Mesenchymal stem cell (in vitro differentiated cells and primary cell): ENCODE measurements around the gene THADA.

Experiments used
- DNase-seq: peaks from one replicate; pipeline ENCODE4 v3.0.0-alpha.2; 2013
- H2AFZ ChIP-seq: one replicate; pipeline ENCODE4 v1.6.1; 2013; ENCODE audit warnings: low read depth, mild to moderate bottlenecking, control low read depth, inconsistent platforms, low read length, moderate library complexity
- H2AK5ac ChIP-seq: 2 replicates; pipeline ENCODE4 v1.6.1; 2013; ENCODE audit warnings: low read length, moderate library complexity, mild to moderate bottlenecking, inconsistent platforms; ENCODE audit not compliant: severe bottlenecking
- H2BK120ac ChIP-seq: one replicate; pipeline ENCODE4 v1.6.1; 2013; ENCODE audit warnings: low read depth, mild to moderate bottlenecking, inconsistent platforms, low read length, moderate library complexity
- H2BK12ac ChIP-seq, 2 experiments: one replicate each; pipeline ENCODE4 v1.6.1; 2013; ENCODE audit warnings: inconsistent platforms in 2 of 2, low read length in 2 of 2, mild to moderate bottlenecking in 2 of 2, moderate library complexity in 2 of 2, control low read depth in 1 of 2
- H2BK15ac ChIP-seq: one replicate; pipeline ENCODE4 v1.6.1; 2013; ENCODE audit warnings: mild to moderate bottlenecking, low read depth, inconsistent platforms; ENCODE audit not compliant: poor library complexity, severe bottlenecking
- H2BK5ac ChIP-seq: 2 replicates; pipeline ENCODE4 v1.6.1; 2013; ENCODE audit warnings: low read depth, mild to moderate bottlenecking, low read length, control low read depth, inconsistent platforms; ENCODE audit not compliant: poor library complexity, severe bottlenecking
- H3K14ac ChIP-seq, 2 experiments: one replicate each; pipeline ENCODE4 v1.6.1; 2013; ENCODE audit warnings: inconsistent platforms in 2 of 2, low read length in 2 of 2, control low read depth in 1 of 2, mild to moderate bottlenecking in 1 of 2, moderate library complexity in 1 of 2
- H3K18ac ChIP-seq, 2 experiments: one replicate each; pipeline ENCODE4 v1.6.1; 2013; ENCODE audit warnings: inconsistent platforms in 2 of 2, low read length in 2 of 2, control low read depth in 1 of 2, low read depth in 1 of 2, mild to moderate bottlenecking in 1 of 2
- H3K23ac ChIP-seq, 2 experiments: one replicate each; pipeline ENCODE4 v1.6.1; 2013; ENCODE audit warnings: inconsistent platforms in 2 of 2, low read length in 2 of 2, mild to moderate bottlenecking in 2 of 2, moderate library complexity in 2 of 2, control low read depth in 1 of 2
- H3K27ac ChIP-seq: 2 replicates; pipeline ENCODE4 v1.5.1; 2013; ENCODE audit warnings: mild to moderate bottlenecking, moderate library complexity, low read length, control low read depth, inconsistent platforms; ENCODE audit not compliant: poor library complexity, severe bottlenecking
- H3K27me3 ChIP-seq, 2 experiments: 2 replicates each; pipeline versions ENCODE4 v1.6.1 to v1.7.0; 2013; ENCODE audit warnings: low read length in 2 of 2, mild to moderate bottlenecking in 2 of 2, moderate library complexity in 2 of 2, control low read depth in 1 of 2, inconsistent platforms in 1 of 2; ENCODE audit not compliant: control insufficient read depth in 1 of 2, insufficient read depth in 1 of 2
- H3K36me3 ChIP-seq, 2 experiments: 2 replicates each; pipeline versions ENCODE4 v1.6.1 to v1.7.0; 2013; ENCODE audit warnings: low read length in 2 of 2, control low read depth in 1 of 2, inconsistent platforms in 1 of 2, low read depth in 1 of 2, mild to moderate bottlenecking in 1 of 2; ENCODE audit not compliant: insufficient read depth in 2 of 2, control insufficient read depth in 1 of 2
- H3K4ac ChIP-seq, 2 experiments: one replicate each; pipeline ENCODE4 v1.6.1; 2013; ENCODE audit warnings: inconsistent platforms in 2 of 2, low read length in 2 of 2, mild to moderate bottlenecking in 2 of 2, moderate library complexity in 2 of 2, control low read depth in 1 of 2, low read depth in 1 of 2
- H3K4me1 ChIP-seq: 2 replicates; pipeline ENCODE4 v1.6.1; 2013; ENCODE audit warnings: low read depth, low read length, control low read depth; ENCODE audit not compliant: control insufficient read depth, insufficient read depth
- H3K4me2 ChIP-seq: 2 replicates; pipeline ENCODE4 v1.6.1; 2013; ENCODE audit warnings: low read length, mild to moderate bottlenecking, inconsistent platforms; ENCODE audit not compliant: poor library complexity, severe bottlenecking
- H3K4me3 ChIP-seq, 2 experiments: 2 replicates each; pipeline versions ENCODE4 v1.5.1 to v1.7.0; 2013; ENCODE audit warnings: low read length in 2 of 2, mild to moderate bottlenecking in 2 of 2, control low read depth in 1 of 2, low read depth in 1 of 2; ENCODE audit not compliant: insufficient read depth in 1 of 2
- H3K79me1 ChIP-seq: replicated peaks from 2 replicates; pipeline ENCODE4 v1.6.1; 2013; ENCODE audit warnings: mild to moderate bottlenecking, control low read depth, low read length, inconsistent platforms; ENCODE audit not compliant: poor library complexity, severe bottlenecking
- H3K9ac ChIP-seq: 2 replicates; pipeline ENCODE4 v1.7.0; 2013; ENCODE audit warnings: mild to moderate bottlenecking, low read length, moderate library complexity
- H3K9me3 ChIP-seq: 2 replicates; pipeline ENCODE4 v1.7.0; 2013; ENCODE audit warnings: mild to moderate bottlenecking, low read length; ENCODE audit not compliant: control insufficient read depth
- H4K8ac ChIP-seq: one replicate; pipeline ENCODE4 v1.6.1; 2013; ENCODE audit warnings: inconsistent platforms, mild to moderate bottlenecking, low read length, moderate library complexity
- H4K91ac ChIP-seq: one replicate; pipeline ENCODE4 v1.6.1; 2013; ENCODE audit warnings: mild to moderate bottlenecking, low read length, inconsistent platforms
- WGBS: methylation state at CpG from one replicate; pipeline ENCODE4 v1.1.7; 2013; ENCODE audit warnings: mixed read lengths; 5-methylcytosine and 5-hydroxymethylcytosine counted together

Gene THADA

GRCh38 chr2:43379494-43379893 lies 216.3 kb downstream of the THADA start:
- Histone ChIP-seq H2BK15ac (no peak overlapping the region), H3K9ac (no peak overlapping the region), H4K91ac (no peak overlapping the region), H2BK5ac (no peak overlapping the region), H3K9me3 (no peaks in the 10 kb centered on the region), H3K27ac (no peak overlapping the region), H3K14ac (no peak overlapping the region), H3K23ac (no peak overlapping the region), H3K4ac (no peak overlapping the region), H3K18ac (no peak overlapping the region), H2AK5ac (no peak overlapping the region), H4K8ac (no peak overlapping the region), H3K4me3 (no peak overlapping the region), H2BK120ac (no peak overlapping the region), H2AFZ (no peak overlapping the region), H3K4me2 (no peak overlapping the region), H2BK12ac (no peak overlapping the region), H3K36me3 (peaks cover 0 to 3% of the 10 kb centered on the region in 2 experiments), H3K79me1 (peaks cover 6% of the 10 kb centered on the region), H3K27me3 (no peaks in the 10 kb centered on the region), H3K4me1 (no peaks in the 10 kb centered on the region)
- DNase-seq, result no peak
- 82% methylated on average over 1 of the region's 1 CpG for WGBS

- no peak overlapping the region for H3K23ac ChIP-seq
- no peaks in the 10 kb centered on the region for H3K9me3 ChIP-seq
- H4K8ac ChIP-seq, result no peak overlapping the region
- peaks cover 0 to 3% of the 10 kb centered on the region in 2 experiments for H3K36me3 ChIP-seq
- H3K4ac ChIP-seq, result no peak overlapping the region
- no peak for DNase-seq
- no peak overlapping the region for H3K14ac ChIP-seq
- H3K4me1 ChIP-seq, result no peaks in the 10 kb centered on the region
- H3K9ac ChIP-seq, result no peak overlapping the region
- 100% methylated on average over 3 of the region's 3 CpGs for WGBS
- H2BK5ac ChIP-seq, result no peak overlapping the region
- no peak overlapping the region for H2BK15ac ChIP-seq
- no peak overlapping the region for H3K4me2 ChIP-seq
- H2BK12ac ChIP-seq, result no peak overlapping the region
- H3K4me3 ChIP-seq, result no peak overlapping the region
- H4K91ac ChIP-seq, result no peak overlapping the region
- no peak overlapping the region for H2BK120ac ChIP-seq
- no peak overlapping the region for H3K18ac ChIP-seq
- H3K27ac ChIP-seq, result no peak overlapping the region
- H2AK5ac ChIP-seq, result no peak overlapping the region
- peaks cover 8% of the 10 kb centered on the region for H3K79me1 ChIP-seq
- H3K27me3 ChIP-seq, result no peaks in the 10 kb centered on the region
- no peak overlapping the region for H2AFZ ChIP-seq
These were observed 218.5 kb downstream of the THADA start for GRCh38 chr2:43377327-43377726.

- no peak overlapping the region for H3K4me2 ChIP-seq
- no peak overlapping the region for H3K4me3 ChIP-seq
- peak overlapping the region in 1 of 2 experiments; percentile 75 for H3K18ac ChIP-seq
- WGBS, result 80% methylated on average over 7 of the region's 8 CpGs
- no peaks in the 10 kb centered on the region for H3K9me3 ChIP-seq
- H3K4ac ChIP-seq, result no peak overlapping the region
- H2BK5ac ChIP-seq, result no peak overlapping the region
- H3K36me3 ChIP-seq, result peaks cover 0 to 3% of the 10 kb centered on the region in 2 experiments
- no peak overlapping the region for H2BK15ac ChIP-seq
- no peak overlapping the region for H2AFZ ChIP-seq
- H4K8ac ChIP-seq, result no peak overlapping the region
- H3K4me1 ChIP-seq, result no peaks in the 10 kb centered on the region
- no peak overlapping the region for H3K9ac ChIP-seq
- DNase-seq, result no peak
- no peaks in the 10 kb centered on the region for H3K27me3 ChIP-seq
- H3K14ac ChIP-seq, result no peak overlapping the region
- H4K91ac ChIP-seq, result no peak overlapping the region
- H2BK12ac ChIP-seq, result no peak overlapping the region
- H2AK5ac ChIP-seq, result no peak overlapping the region
- H3K27ac ChIP-seq, result no peak overlapping the region
- peak overlapping the region; percentile 19 for H2BK120ac ChIP-seq
- peaks cover 8% of the 10 kb centered on the region for H3K79me1 ChIP-seq
- no peak overlapping the region for H3K23ac ChIP-seq
These were observed 219.2 kb downstream of the THADA start for GRCh38 chr2:43376523-43377198.

- no peaks in the 10 kb centered on the region for H3K4me1 ChIP-seq
- H3K4ac ChIP-seq, result no peak overlapping the region
- no peak overlapping the region for H3K4me3 ChIP-seq
- no peak overlapping the region for H2AFZ ChIP-seq
- H3K14ac ChIP-seq, result no peak overlapping the region
- no peak overlapping the region for H2BK15ac ChIP-seq
- no peak overlapping the region for H3K27ac ChIP-seq
- 62% methylated on average over 3 of the region's 3 CpGs for WGBS
- no peak overlapping the region for H3K4me2 ChIP-seq
- no peak overlapping the region for H4K8ac ChIP-seq
- H2BK120ac ChIP-seq, result no peak overlapping the region
- H3K9ac ChIP-seq, result no peak overlapping the region
- H3K27me3 ChIP-seq, result no peaks in the 10 kb centered on the region
- H3K23ac ChIP-seq, result no peak overlapping the region
- peaks cover 0 to 3% of the 10 kb centered on the region in 2 experiments for H3K36me3 ChIP-seq
- peaks cover 8% of the 10 kb centered on the region for H3K79me1 ChIP-seq
- no peak overlapping the region for H2AK5ac ChIP-seq
- H3K18ac ChIP-seq, result no peak overlapping the region
- H2BK5ac ChIP-seq, result no peak overlapping the region
- no peak overlapping the region for H2BK12ac ChIP-seq
- no peak overlapping the region for H4K91ac ChIP-seq
- DNase-seq, result no peak
- no peaks in the 10 kb centered on the region for H3K9me3 ChIP-seq
These were observed 219.9 kb downstream of the THADA start for GRCh38 chr2:43375746-43376522.
